IMR-90 (cell line): Measurements from ENCODE around the gene CDC40.

ENCODE experiments used
- BHLHE40 ChIP-seq: fragments of 150-350 bp; IDR thresholded peaks from 2 replicates; pipeline ENCODE4 v1.6.1; 2016; ENCODE audit warnings: mild to moderate bottlenecking, low read depth, low read length
- CEBPB ChIP-seq: IDR thresholded peaks from 2 replicates; pipeline ENCODE4 v1.6.1; 2012; ENCODE audit warnings: low read depth, low read length, improper control_type of control experiment
- FOS ChIP-seq: fragments of 150-350 bp; IDR thresholded peaks from 2 replicates; pipeline ENCODE4 v1.6.1; 2016; ENCODE audit warnings: low read depth, low read length
- MAFK ChIP-seq: IDR thresholded peaks from 2 replicates; pipeline ENCODE4 v1.6.1; 2012; ENCODE audit warnings: low read depth, low read length, improper control_type of control experiment
- MAZ ChIP-seq: IDR thresholded peaks from 2 replicates; pipeline ENCODE4 v1.6.1; 2012; ENCODE audit warnings: low read depth, mild to moderate bottlenecking, low read length, improper control_type of control experiment, moderate library complexity, borderline replicate concordance
- MXI1 ChIP-seq: IDR thresholded peaks from 2 replicates; pipeline ENCODE4 v1.6.1; 2012; ENCODE audit warnings: low read depth, mild to moderate bottlenecking, low read length, moderate library complexity, borderline replicate concordance
- POLR2A ChIP-seq: IDR thresholded peaks from 2 replicates; pipeline ENCODE4 v1.6.1; 2012; ENCODE audit warnings: mild to moderate bottlenecking, low read depth, low read length
- RAD21 ChIP-seq: IDR thresholded peaks from 2 replicates; pipeline ENCODE4 v1.6.1; 2012; ENCODE audit warnings: low read length, improper control_type of control experiment
- RCOR1 ChIP-seq: IDR thresholded peaks from 2 replicates; pipeline ENCODE4 v1.6.1; 2012; ENCODE audit warnings: mild to moderate bottlenecking, low read length, improper control_type of control experiment; ENCODE audit not compliant: insufficient replicate concordance
- RFX5 ChIP-seq: IDR thresholded peaks from 2 replicates; pipeline ENCODE4 v1.8.0; 2012; ENCODE audit warnings: low read depth, mild to moderate bottlenecking, low read length, moderate library complexity
- SMC3 ChIP-seq: fragments of 150-350 bp; IDR thresholded peaks from 2 replicates; pipeline ENCODE4 v1.6.1; 2016; ENCODE audit warnings: low read depth, mild to moderate bottlenecking, antibody characterized with exemption, low read length, moderate library complexity
- USF2 ChIP-seq: fragments of 150-350 bp; IDR thresholded peaks from 2 replicates; pipeline ENCODE4 v1.6.1; 2017; ENCODE audit warnings: mild to moderate bottlenecking, antibody characterized with exemption, low read length, low read depth
- TF ChIP-seq, protein P1 (sequence below): conservative IDR thresholded peaks from 2 replicates; pipeline ENCODE4 v1.5.1; 2012; ENCODE audit warnings: mild to moderate bottlenecking, low read depth, low read length, improper control_type of control experiment

- TF ChIP-seq RFX5 (no peak), BHLHE40 (no peak), POLR2A (no peak), MAFK (no peak), SMC3 (no peak), USF2 (no peak), MAZ (no peak), RCOR1 (no peak), RAD21 (no peak), MXI1 (no peak), FOS (no peak), CEBPB (no peak)
- TF ChIP-seq, protein P1, sequence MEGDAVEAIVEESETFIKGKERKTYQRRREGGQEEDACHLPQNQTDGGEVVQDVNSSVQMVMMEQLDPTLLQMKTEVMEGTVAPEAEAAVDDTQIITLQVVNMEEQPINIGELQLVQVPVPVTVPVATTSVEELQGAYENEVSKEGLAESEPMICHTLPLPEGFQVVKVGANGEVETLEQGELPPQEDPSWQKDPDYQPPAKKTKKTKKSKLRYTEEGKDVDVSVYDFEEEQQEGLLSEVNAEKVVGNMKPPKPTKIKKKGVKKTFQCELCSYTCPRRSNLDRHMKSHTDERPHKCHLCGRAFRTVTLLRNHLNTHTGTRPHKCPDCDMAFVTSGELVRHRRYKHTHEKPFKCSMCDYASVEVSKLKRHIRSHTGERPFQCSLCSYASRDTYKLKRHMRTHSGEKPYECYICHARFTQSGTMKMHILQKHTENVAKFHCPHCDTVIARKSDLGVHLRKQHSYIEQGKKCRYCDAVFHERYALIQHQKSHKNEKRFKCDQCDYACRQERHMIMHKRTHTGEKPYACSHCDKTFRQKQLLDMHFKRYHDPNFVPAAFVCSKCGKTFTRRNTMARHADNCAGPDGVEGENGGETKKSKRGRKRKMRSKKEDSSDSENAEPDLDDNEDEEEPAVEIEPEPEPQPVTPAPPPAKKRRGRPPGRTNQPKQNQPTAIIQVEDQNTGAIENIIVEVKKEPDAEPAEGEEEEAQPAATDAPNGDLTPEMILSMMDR = no peak
Observed at GRCh38 chr6:110232450-110232849, 52.2 kb downstream of the CDC40 start.
